ENCODE results near the gene LCN1.
"Not testable (repeated sequence)": the region's sequence is repeated elsewhere in the genome, so short reads cannot be mapped to it uniquely, and the experiment has no call there.

DNA sequence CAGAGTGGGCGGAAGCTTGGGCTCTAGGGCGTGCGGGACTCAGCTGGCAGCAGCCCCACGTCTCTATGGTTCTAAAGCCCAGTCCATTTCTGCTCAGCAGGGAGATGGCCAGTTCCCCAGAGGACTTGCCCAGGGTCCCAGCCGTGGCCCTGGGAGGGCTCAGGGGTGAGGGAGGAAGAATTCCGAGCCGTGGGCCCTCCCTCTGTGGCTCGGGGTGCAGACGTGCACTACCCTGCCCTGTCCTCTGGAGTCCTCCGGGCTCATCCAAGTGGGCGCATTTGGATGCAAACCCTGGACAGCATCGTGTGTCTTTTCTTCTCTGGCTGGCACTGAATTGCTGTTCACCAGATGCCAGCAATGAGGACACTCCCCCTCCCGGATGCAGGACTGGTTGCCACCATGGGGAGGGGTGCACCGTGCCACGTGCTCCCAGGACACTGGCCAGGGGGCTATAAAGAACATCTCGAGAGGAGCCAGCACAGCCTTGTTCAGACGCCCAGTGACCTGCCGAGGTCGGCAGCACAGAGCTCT is 24.5 kb downstream of the LCN1 start, which contains the start of gene OBP2A:
- TF ChIP-seq, protein P1, sequence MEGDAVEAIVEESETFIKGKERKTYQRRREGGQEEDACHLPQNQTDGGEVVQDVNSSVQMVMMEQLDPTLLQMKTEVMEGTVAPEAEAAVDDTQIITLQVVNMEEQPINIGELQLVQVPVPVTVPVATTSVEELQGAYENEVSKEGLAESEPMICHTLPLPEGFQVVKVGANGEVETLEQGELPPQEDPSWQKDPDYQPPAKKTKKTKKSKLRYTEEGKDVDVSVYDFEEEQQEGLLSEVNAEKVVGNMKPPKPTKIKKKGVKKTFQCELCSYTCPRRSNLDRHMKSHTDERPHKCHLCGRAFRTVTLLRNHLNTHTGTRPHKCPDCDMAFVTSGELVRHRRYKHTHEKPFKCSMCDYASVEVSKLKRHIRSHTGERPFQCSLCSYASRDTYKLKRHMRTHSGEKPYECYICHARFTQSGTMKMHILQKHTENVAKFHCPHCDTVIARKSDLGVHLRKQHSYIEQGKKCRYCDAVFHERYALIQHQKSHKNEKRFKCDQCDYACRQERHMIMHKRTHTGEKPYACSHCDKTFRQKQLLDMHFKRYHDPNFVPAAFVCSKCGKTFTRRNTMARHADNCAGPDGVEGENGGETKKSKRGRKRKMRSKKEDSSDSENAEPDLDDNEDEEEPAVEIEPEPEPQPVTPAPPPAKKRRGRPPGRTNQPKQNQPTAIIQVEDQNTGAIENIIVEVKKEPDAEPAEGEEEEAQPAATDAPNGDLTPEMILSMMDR (IDR thresholded peaks at IDR 0.05): not testable (repeated sequence)
- not testable (repeated sequence) for TF ChIP-seq POLR2AphosphoS5, EP300 (IDR thresholded peaks at IDR 0.05)

All from upper lobe of left lung (tissue), 4 donors.